GM21737 (cell line): Measurements from ENCODE around the gene HBG1.
"Not testable (repeated sequence)": the region's sequence is repeated elsewhere in the genome, so short reads cannot be mapped to it uniquely, and the experiment has no call there.

Experiments used
- ATAC-seq: cut with Tn5 transposase; IDR thresholded peaks from one replicate; pipeline ENCODE4 v1.9.1; 2021; ENCODE audit warnings: mild to moderate bottlenecking, moderate library complexity; ENCODE audit not compliant: unreplicated experiment

The HBG1 gene

GRCh38 chr11:5279471-5280090 is 29.9 kb upstream of the HBG1 start:
- no peak for ATAC-seq

GRCh38 chr11:5277807-5278382 is 28.2 kb upstream of the HBG1 start:
- ATAC-seq: no peak

- ATAC-seq: no peak
Observed at GRCh38 chr11:5276697-5277096, 27.0 kb upstream of the HBG1 start.

GRCh38 chr11:5275369-5276110 is 25.9 kb upstream of the HBG1 start:
- no peak for ATAC-seq

GRCh38 chr11:5274395-5274794 is 24.7 kb upstream of the HBG1 start:
- no peak for ATAC-seq

- ATAC-seq: no peak
Observed at GRCh38 chr11:5272395-5273017, 22.8 kb upstream of the HBG1 start.

GRCh38 chr11:5269715-5270147 is 20.1 kb upstream of the HBG1 start, which contains the start of gene HBE1:
Gene HBE1 (minus strand): TSS chr11:5269945. CDS start chr11:5269890, 55 bp downstream.
- no peak for ATAC-seq

- no peak for ATAC-seq
Observed at GRCh38 chr11:5267033-5267563, 17.4 kb upstream of the HBG1 start.

- no peak for ATAC-seq
Observed at GRCh38 chr11:5266609-5267008, 17.0 kb upstream of the HBG1 start.

- ATAC-seq: no peak
Observed at GRCh38 chr11:5265832-5266231, 16.2 kb upstream of the HBG1 start.

GRCh38 chr11:5258543-5259262 is 9.0 kb upstream of the HBG1 start:
- no peak for ATAC-seq

- ATAC-seq: no peak
Observed at GRCh38 chr11:5257296-5257695, 7.6 kb upstream of the HBG1 start.

- not testable (repeated sequence) for ATAC-seq
Observed at GRCh38 chr11:5254646-5255413, 5.2 kb upstream of the HBG1 start, which contains the start of gene HBG2. Gene HBG2 (minus strand): TSS chr11:5254781. CDS start chr11:5254728, 53 bp downstream.

GRCh38 chr11:5254023-5254422 is 4.4 kb upstream of the HBG1 start:
- not testable (repeated sequence) for ATAC-seq

GRCh38 chr11:5253440-5253839 is 3.8 kb upstream of the HBG1 start:
- not testable (repeated sequence) for ATAC-seq

- no peak for ATAC-seq
Observed at GRCh38 chr11:5252919-5253265, 3.2 kb upstream of the HBG1 start.

GRCh38 chr11:5252192-5252918 is 2.7 kb upstream of the HBG1 start:
- no peak for ATAC-seq

- no peak for ATAC-seq
Observed at GRCh38 chr11:5251746-5252145, 2.1 kb upstream of the HBG1 start.

GRCh38 chr11:5250543-5251204 is 1.0 kb upstream of the HBG1 start:
- no peak for ATAC-seq
